Measurements from ENCODE around the gene TMEM87B. TPM values are rescaled to one million over a fixed set of nuclear protein-coding genes. Genes with fewer than 3 reads are reported as not detected.

TMEM87B gene
- total RNA-seq, 1 experiment from 2014 or later = 24.4 TPM

GRCh38 chr2:112164876-112165275 lies 109.8 kb downstream of the TMEM87B start:
- no peaks in the 10 kb centered on the region for H3K4me1 ChIP-seq (replicated peaks; ENCODE audit: insufficient read depth)
- H3F3A ChIP-seq (ENCODE audit: insufficient read depth, low read depth) = no peaks in the 10 kb centered on the region
- DNase-seq = no peak
- H3K9me3 ChIP-seq (ENCODE audit: insufficient read depth, low read depth) = no peaks in the 10 kb centered on the region
- POLR2A ChIA-PET (ENCODE audit: unreplicated experiment) = no interaction called here
- no peak for TF ChIP-seq CTCF (conservative IDR thresholded peaks at IDR 0.05)
- TF ChIP-seq EZH2 (IDR thresholded peaks at IDR 0.05; ENCODE audit: low read depth) = no peak
- no peak overlapping the region for H3K27ac ChIP-seq
- intact Hi-C loops (cut with micrococcal nuclease; ENCODE audit: unreplicated experiment) = no loop called here
- no peak overlapping the region for H3K4me2 ChIP-seq
- H3K4me3 ChIP-seq = no peak overlapping the region
- H2AFZ ChIP-seq = no peak overlapping the region
- BruUV-seq (replicated peaks) = no TSS peak
- no peaks in the 10 kb centered on the region for H3K36me3 ChIP-seq (ENCODE audit: low read depth)
- H3K79me2 ChIP-seq (ENCODE audit: low read depth) = no peaks in the 10 kb centered on the region
- H3K27me3 ChIP-seq (ENCODE audit: insufficient read depth, low read depth) = no peaks in the 10 kb centered on the region
- CTCF ChIA-PET = no interaction called here
- H3K9me2 ChIP-seq (ENCODE audit: insufficient read depth) = no peaks in the 10 kb centered on the region
- H4K20me1 ChIP-seq (ENCODE audit: insufficient read depth) = no peaks in the 10 kb centered on the region

GRCh38 chr2:112165296-112165695 lies 110.2 kb downstream of the TMEM87B start:
- H3K27ac ChIP-seq = no peak overlapping the region
- H3K27me3 ChIP-seq (ENCODE audit: insufficient read depth, low read depth) = no peaks in the 10 kb centered on the region
- H3F3A ChIP-seq (ENCODE audit: insufficient read depth, low read depth) = no peaks in the 10 kb centered on the region
- ChIA-PET POLR2A (ENCODE audit: unreplicated experiment) (no interaction called here), CTCF (no interaction called here)
- no peak for TF ChIP-seq EZH2 (IDR thresholded peaks at IDR 0.05; ENCODE audit: low read depth)
- no peak for TF ChIP-seq CTCF (conservative IDR thresholded peaks at IDR 0.05)
- no peaks in the 10 kb centered on the region for H4K20me1 ChIP-seq (ENCODE audit: insufficient read depth)
- H3K4me3 ChIP-seq = no peak overlapping the region
- no peaks in the 10 kb centered on the region for H3K9me3 ChIP-seq (ENCODE audit: insufficient read depth, low read depth)
- H3K36me3 ChIP-seq (ENCODE audit: low read depth) = no peaks in the 10 kb centered on the region
- intact Hi-C loops (cut with micrococcal nuclease; ENCODE audit: unreplicated experiment) = no loop called here
- no peaks in the 10 kb centered on the region for H3K4me1 ChIP-seq (replicated peaks; ENCODE audit: insufficient read depth)
- no peak overlapping the region for H3K4me2 ChIP-seq
- no peaks in the 10 kb centered on the region for H3K9me2 ChIP-seq (ENCODE audit: insufficient read depth)
- no peak for DNase-seq
- no peaks in the 10 kb centered on the region for H3K79me2 ChIP-seq (ENCODE audit: low read depth)
- no TSS peak for BruUV-seq (replicated peaks)
- H2AFZ ChIP-seq = no peak overlapping the region

GRCh38 chr2:112166806-112167499 lies 111.9 kb downstream of the TMEM87B start:
- Histone ChIP-seq H3K4me2 (no peak overlapping the region), H3K9me2 (ENCODE audit: insufficient read depth) (no peaks in the 10 kb centered on the region), H3K27me3 (ENCODE audit: insufficient read depth, low read depth) (no peaks in the 10 kb centered on the region), H3K36me3 (ENCODE audit: low read depth) (no peaks in the 10 kb centered on the region), H2AFZ (no peak overlapping the region), H3K4me3 (no peak overlapping the region), H3K27ac (no peak overlapping the region), H3F3A (ENCODE audit: insufficient read depth, low read depth) (no peaks in the 10 kb centered on the region), H3K4me1 (replicated peaks; ENCODE audit: insufficient read depth) (no peaks in the 10 kb centered on the region), H4K20me1 (ENCODE audit: insufficient read depth) (no peaks in the 10 kb centered on the region), H3K9me3 (ENCODE audit: insufficient read depth, low read depth) (no peaks in the 10 kb centered on the region), H3K79me2 (ENCODE audit: low read depth) (no peaks in the 10 kb centered on the region)
- TF ChIP-seq CTCF (conservative IDR thresholded peaks at IDR 0.05) = no peak
- BruUV-seq (replicated peaks) = no TSS peak
- POLR2A ChIA-PET (ENCODE audit: unreplicated experiment) = no interaction called here
- no peak for DNase-seq
- CTCF ChIA-PET = no interaction called here
- intact Hi-C loops (cut with micrococcal nuclease; ENCODE audit: unreplicated experiment) = no loop called here

All from PC-9 (cell line).